Endometrial microvascular endothelial cells (primary cell): ENCODE measurements around the gene UGT1A5. TPM values are rescaled to one million over a fixed set of nuclear protein-coding genes. Genes with fewer than 3 reads are reported as not detected.
"Not testable (repeated sequence)": the region's sequence is repeated elsewhere in the genome, so short reads cannot be mapped to it uniquely, and the experiment has no call there.

Source experiments
- in situ Hi-C: cut with HindIII; loops from 2 replicates; pipeline ENCODE4 v1.10.0; 2017; ENCODE audit warnings: low sequenced_read_pairs, low pct_unique_long_range_greater_than_20kb; ENCODE audit errors: inconsistent ontology term
- total RNA-seq: library from RNA; depleted of rRNA; stranded (reverse); fragments of >200 nt; gene quantifications from one replicate; pipeline ENCODE4 v1.2.3, GENCODE V29; 2015; ENCODE audit errors: inconsistent ontology term

The UGT1A5 gene
- total RNA-seq, 1 donor from 2014 or later: not detected

DNA sequence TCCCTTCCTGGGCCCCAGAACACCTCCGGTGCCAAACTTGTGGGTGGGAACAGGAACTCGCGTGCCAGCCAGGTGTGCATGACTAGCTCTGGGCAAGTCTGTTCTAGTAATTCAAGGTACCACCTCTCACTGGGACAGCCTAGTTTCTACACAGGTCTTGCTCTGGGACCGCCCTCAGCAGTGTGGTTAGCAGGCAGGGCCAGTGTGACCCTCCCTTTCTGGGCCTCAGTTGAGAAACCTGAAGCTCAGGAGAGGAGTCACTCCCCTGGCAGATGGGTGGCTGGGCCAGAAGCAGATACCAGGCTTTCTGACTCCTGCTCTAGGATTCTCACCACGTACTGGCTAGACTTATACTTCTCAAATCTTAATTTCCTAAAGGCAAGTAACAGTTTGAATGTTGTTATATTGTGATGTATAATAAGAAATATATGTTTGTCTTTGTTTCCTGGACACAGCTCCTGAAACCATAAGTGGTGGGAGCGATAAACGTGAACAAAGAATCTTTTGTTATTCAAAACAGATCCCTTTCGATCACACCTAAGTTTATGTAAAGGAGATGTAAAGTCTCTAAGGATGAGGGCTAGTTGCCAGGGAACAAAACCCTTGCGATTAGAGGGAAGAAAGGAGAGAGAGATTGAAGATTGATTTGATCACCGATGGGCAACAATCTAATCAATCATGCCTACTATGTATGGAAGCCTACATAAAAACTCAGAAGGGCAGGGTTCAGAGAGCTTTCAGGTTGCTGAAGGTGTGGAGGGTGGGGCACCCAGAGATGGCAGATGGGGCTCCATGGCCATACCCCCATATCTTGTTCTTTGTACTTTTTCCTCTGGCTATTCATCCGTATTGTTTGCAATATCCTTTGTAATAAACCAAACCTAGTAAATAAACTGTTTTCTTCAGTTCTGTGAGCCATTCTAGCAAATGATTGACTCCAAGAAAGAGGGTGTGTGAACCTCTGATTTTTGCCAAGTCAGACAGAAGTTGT lies 21.0 kb upstream of the UGT1A5 start:
- in situ Hi-C loops: no loop called here

DNA sequence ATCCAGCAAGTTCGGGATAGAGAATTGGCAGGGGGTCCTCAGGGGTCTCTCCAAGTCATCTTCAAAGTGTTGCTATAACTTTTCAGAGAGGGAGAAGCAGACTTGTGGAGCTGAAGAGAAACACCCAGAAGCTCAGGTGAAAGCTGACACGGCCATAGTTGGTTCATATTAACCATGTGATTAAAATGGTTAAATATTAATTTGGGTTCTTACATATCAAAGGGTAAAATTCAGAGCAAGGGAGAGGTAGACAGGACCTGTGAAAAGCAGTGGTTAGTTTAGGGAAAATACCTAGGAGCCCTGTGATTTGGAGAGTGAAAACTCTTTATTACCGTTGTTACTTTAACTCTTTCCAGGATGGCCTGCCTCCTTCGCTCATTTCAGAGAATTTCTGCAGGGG lies 20.1 kb upstream of the UGT1A5 start, which contains the start of gene UGT1A6:
Gene UGT1A6 (plus strand): TSS at position 243 of the 400 bp plus-strand sequence. CDS start 115 bp downstream, at position 358.
- in situ Hi-C loops: no loop called here

DNA sequence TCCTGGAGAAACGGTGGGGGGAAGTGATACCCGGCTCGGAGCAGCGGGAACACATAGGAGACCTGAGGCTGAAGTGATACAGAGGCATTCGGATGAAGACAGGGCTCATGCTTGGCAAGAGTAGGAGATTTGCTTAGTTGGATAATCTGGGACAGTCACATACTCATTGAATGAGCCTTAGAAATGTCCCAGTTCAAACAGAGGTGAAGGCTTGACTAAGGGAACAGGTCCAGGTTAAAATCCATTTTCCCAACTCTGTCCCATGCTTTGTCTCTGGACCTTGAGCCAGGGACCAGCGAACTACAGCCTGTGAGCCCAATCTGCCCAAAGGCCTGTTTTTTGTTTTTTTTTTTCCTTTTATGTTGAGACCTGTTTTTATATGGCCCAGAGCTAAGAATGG lies 18.7 kb upstream of the UGT1A5 start:
- in situ Hi-C loops: no loop called here

DNA sequence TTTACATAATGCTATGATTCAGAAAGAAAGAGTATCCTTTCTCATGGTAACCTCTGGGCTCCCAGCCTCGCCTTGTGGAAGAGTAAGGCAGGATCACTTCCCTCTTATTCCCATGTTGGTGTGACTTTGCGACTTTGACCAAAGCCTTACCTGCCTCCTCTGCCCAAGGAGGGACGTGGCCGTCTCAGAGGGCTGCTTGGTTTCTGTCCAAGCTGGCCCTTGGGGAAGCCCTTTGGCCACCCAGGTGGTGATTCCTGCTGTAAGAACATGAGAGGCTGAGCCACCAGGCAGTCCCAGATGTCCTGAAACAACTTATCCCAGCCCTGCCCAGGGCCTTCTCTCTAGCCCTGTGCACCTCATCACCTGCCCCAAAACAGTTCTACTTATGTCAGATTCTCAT lies 14.0 kb upstream of the UGT1A5 start:
- in situ Hi-C loops: no loop called here

DNA sequence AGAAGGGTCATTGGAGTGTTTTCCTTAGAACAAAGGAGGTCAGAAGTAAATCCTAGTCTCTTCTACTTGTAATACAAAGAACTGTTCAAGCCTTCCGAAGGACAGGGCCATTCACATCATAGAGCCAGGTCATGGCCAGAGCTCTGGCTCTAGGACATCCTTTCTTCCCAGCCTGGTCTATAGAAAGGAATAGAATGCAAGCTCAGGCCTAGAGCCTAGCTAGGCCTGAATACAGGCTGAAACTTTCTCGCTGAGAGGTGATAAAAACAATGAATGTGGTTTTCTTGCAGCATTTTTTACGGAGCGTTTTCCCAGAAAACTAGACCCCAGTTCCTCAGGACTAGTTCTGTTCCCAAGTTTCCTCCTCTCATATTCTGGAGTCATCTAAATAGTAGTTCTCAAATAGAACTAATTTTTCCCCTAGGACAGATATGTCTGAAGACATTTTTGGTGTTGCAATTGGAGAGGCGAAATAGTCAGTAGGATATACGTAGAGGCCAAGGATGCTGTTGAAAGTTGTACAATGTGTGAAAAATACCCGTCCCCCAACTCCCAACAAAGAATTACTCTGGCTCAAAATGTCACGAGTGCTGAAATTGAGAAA lies 13.2 kb upstream of the UGT1A5 start:
- in situ Hi-C loops: no loop called here

DNA sequence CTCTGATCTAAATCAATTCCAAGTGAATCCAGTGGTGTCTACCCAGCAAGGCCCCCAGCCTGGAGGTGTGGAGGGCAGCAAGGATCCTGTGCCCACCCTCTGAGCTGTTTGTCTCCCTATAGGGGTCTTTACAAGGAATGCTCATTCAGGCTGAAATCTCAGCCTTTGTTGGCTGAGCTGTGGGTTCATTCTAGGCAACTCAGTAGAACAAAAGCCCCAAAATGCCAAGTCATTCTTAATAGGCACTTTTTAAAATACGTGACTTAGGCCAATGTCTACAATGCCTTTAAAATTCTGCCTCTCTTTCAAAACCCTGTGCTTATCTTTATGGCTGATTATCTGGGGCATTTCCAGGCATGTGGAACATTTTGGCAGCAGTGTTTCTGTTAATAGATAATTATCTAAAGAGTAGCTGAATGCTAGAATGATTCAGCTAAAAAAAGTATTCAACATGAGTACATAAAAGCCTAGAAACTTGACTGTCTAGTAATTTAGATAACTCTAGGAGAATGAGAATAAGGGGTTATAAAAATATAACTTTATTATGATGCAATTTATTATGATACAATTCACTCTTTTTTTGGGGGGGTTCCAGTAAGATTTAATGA lies 12.6 kb upstream of the UGT1A5 start:
- in situ Hi-C loops: no loop called here

DNA sequence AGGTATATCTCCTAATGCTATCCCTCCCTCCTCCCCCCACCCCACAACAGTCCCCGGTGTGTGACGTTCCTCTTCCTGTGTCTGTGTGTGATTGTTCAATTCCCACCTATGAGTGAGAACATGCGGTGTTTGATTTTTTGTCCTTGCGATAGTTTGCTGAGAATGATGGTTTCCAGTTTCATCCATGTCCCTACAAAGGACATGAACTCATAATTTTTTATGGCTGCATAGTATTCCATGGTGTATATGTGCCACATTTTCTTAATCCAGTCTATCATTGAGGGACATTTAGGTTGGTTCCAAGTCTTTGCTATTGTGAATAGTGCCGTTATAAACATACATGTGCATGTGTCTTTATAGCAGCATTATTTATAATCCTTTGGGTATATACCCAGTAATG lies 11.9 kb upstream of the UGT1A5 start:
- in situ Hi-C loops: not testable (repeated sequence)

DNA sequence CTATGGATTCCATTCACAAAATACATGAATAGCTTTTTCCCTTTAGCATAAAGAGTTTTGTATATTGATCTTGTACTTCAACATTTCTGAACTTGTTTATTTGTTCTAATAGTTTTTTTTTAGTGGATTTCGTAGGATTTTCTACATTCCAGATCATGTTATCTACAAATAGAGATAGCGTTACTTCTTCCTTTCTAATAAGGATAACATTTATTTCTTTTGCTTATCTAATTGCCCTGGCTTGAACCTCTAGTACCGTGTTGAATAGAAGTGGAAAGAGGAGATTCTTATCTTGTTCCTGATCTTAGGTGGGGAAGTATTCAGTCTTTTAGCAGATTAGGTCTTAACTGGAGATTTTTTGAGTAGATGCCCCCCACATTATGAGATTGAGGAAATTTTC lies 10.5 kb upstream of the UGT1A5 start:
- in situ Hi-C loops: no loop called here

DNA sequence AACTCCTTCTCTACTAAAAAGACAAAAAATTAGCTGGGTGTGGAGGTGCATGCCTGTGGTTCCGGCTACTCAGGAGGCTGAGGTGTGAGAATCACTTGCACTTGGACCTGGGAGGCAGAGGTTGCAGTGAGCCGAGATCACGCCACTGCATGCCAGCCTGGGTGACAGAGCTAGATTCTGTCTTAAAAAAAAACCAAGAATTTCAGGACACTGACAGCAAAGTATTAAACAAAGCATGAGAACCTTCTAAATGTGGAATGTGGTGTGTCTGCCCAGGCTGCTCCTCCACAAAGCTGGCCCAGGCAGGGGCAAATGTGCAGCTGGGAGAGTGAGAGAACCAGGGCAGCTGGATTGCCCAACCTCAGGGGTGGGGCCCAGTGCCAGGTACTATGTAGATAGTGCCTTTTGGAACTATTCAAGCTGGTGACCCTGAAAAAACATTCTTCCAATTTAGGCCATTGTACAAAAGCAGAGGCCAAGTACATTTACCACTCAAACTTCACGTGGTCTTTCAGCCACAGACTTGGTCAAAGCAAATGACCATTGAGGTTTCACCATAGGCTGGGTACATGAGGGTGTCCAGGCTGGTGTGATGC lies 6.7 kb upstream of the UGT1A5 start:
- in situ Hi-C loops: no loop called here

DNA sequence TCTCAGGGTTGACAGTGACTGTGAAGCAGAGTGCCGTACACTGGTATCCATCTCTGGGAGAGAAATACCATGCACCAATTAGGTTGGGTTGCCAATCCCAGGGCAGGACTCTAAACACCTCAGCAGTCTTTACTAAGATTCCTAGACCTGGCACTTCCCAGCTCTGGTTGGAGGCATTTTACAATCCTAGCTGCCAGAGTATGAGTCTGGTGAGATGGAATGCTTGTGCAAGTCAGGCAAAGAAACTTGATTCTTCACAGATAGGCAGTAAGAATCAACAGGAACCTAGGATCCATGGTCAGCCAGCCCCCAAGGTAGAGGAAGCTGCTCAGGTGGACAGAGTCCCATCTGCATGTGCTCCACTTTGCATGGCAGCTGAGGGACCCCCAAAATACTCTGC lies 6.0 kb upstream of the UGT1A5 start:
- in situ Hi-C loops: no loop called here

DNA sequence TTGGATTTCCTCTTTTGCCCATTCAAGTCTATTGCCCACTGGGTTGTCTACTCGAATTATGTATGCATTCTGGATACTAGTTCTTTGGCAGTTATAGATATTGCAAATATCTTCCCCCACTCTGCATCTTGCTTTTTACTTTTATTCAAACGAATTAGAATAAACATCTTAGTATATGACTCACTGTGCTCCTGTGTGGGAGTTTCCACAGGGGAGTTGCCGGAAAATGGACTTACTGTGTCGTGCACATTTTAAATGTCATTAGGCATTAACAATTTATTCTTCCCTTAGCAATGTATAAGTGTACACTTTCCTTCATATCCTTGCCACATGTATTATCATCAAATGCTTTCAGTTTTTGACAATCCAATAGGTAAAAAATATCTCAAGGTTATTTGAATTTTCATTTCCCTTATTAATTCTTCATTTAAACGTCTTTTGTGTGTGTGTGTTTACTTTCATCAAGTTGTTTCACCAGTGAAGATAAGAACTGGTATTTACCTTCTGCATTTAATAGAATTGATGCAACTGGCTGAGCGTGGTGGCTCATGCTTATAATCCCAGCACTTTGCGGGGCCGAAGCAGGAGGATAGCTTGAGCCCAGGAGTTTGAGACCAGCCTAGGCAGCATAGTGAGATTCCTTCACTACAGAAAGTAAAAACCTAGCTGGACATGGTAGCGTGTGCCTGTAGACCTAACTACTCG lies 4.6 kb upstream of the UGT1A5 start:
- in situ Hi-C loops: no loop called here

DNA sequence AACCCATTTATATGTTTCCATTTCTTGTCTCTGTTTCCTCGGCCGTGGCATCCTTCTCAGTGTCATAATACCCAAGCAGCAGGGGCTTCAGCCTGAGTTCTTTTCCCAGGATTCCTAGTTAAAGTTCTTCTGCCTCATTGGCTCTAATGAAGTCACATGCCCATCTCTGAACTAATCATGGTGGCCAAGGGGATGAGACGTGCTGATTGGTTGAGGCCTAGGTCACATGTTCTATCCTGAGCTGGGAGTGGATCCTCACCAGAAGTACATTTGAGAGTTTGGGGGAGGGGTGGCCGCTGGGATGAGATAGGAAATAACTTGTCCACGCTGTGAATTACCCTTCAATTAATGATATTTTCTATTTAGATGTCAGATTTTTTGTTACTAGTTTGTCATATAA lies 3.8 kb upstream of the UGT1A5 start:
- in situ Hi-C loops: no loop called here

DNA sequence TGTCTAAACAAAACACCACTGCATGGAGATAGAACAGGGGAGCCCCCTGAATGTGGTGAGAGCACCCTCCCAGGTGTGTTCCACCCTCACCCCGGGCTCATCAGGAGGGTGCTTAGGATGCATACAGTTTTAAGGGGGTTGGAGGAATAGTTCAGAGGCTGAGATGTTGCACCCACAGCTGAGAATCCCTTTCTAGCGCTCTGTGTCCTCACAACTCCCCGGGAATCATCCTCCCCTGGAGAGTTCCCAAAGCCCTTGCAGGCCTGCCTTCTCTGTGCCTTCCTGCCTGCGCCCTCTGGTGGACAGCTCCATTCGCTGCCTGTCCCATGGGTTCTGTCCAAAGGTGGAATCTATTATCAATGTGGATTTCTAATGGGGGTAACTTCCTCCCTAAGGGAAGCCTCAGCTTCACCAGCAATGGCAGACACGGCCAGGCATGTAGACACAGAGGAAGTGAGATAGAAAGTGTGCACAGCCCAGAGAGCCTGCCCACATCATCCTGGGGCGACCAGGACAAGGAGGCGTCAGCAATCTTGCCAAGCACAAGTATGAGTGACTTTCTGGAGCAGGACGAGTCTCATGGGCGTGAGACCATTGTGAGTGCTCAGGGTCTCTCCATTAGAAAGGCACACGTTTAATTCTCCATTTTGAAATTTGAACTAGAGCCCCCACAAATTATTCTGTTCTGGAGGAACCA lies 1.2 kb upstream of the UGT1A5 start:
- in situ Hi-C loops: no loop called here

DNA sequence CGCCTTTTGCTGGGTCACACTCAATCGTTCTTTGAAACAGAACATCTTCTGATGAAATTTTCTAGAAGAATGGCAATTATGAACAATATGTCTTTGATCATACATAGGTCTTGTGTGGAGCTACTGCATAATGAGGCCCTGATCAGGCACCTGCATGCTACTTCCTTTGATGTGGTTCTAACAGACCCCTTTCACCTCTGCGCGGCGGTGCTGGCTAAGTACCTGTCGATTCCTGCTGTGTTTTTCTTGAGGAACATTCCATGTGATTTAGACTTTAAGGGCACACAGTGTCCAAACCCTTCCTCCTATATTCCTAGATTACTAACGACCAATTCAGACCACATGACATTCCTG lies 532 bp downstream of the UGT1A5 start:
- in situ Hi-C loops: no loop called here

DNA sequence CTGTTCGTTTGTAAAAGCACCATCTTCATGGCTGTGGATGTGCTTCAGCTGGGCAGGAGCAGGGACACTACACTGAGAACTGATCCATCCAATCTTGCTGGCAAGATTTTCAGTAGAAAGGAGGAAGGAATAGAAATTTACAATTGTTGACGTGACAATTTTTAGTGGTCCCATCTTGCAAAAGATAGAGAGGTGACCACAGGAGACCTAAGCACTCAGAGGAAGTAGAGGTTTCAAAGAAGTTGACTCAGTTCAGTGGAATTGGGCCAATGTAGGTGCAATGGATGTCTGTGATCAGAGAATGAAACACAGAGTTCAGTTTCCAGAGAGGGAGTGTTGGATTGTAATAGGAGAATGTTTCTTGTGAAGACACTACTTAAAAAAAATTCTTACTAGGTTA lies 1.4 kb downstream of the UGT1A5 start:
- in situ Hi-C loops: no loop called here

DNA sequence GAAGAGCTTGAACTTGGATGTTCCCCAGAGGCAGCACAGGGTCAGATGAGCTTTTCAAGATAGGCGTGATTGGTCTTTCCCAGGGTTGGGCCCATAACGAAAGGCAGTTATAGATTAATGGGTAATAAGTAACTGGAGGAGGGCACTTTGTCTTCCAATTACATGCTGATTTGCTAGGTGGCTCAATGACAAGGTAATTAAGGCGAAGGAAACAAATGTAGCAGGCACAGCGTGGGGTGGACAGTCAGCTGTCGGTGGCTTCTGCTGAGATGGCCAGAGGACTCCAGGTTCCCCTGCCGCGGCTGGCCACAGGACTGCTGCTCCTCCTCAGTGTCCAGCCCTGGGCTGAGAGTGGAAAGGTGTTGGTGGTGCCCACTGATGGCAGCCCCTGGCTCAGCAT lies 5.8 kb downstream of the UGT1A5 start, which contains the start of gene UGT1A4:
Gene UGT1A4 (plus strand): TSS at position 185 of the 400 bp plus-strand sequence. CDS start 85 bp downstream, at position 270.
- in situ Hi-C loops: no loop called here

DNA sequence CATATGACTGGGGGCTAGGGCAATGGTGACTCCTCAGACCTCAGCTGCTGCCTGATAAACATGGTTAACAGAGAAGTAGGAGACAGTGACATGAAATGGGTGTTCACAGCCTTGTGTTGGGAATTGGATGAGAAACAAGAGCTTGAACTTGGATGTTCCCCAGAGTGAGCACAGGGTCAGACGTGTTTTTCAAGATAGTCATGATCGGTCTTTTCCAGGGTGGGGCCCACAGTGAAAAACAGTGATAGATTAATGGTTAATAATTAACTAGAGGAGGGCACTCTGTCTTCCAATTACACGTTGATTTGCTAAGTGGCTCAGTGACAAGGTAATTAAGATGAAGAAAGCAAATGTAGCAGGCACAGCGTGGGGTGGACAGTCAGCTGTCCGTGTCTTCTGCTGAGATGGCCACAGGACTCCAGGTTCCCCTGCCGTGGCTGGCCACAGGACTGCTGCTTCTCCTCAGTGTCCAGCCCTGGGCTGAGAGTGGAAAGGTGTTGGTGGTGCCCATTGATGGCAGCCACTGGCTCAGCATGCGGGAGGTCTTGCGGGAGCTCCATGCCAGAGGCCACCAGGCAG lies 16.1 kb downstream of the UGT1A5 start, which contains the start of gene UGT1A3:
Gene UGT1A3 (plus strand): TSS at position 320 of the 579 bp plus-strand sequence. CDS start 85 bp downstream, at position 405.
- in situ Hi-C loops: no loop called here
